Skin epidermis (tissue), 12 donors: ENCODE measurements around the gene ZNF521.

Source experiments
- H3K27ac ChIP-seq, 21 experiments: fragments of 200-600 bp; sonication (generic) in 11 of 21; one replicate each; pipeline ENCODE4 v1.5.0; 2020; ENCODE audit warnings: mild to moderate bottlenecking in 3 of 21, inconsistent platforms in 2 of 21, moderate library complexity in 2 of 21
- H3K4me3 ChIP-seq, 7 experiments: fragments of 200-600 bp; sonication (generic) in 2 of 7; one replicate each; pipeline ENCODE4 v1.5.0; 2020; ENCODE audit warnings: inconsistent platforms in 2 of 7, mild to moderate bottlenecking in 2 of 7, moderate library complexity in 1 of 7

Gene ZNF521

DNA sequence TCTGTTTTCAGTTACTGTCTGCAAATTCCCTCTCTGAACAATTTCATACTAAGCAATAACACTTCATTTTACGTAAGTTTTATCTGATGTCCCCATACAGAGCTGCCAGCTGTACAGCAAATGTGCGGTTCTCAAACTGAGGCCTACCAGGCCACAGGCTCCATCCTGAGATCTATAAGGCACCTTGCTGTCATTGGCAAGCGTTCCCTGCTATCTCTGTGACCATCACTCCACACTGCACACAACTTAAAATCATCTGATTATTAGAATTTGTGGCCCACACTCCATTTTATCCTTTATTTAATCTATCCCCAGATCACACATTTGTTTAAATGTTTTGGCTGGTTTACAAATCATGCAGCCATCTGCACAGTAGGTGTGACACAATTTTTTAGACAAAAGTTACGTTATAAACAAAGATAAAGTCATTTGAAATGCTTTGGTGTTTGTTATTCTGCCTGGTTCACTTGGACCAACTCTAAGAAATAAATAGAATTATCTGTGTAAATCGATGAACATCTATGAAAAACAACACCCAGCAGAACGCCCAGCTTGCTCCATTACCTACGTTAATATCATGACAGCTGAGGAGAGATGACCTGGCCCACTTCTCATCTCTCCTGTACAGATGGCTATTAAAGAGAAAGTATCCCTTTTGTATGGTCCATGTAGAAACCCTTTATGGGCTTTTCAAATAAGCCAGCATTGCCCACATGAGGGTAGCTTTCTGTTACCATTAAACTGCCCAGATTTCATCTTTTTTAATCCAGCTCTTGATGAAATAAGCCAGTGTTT, 162.4 kb downstream of the ZNF521 start:
- Histone ChIP-seq H3K4me3 (no peak overlapping the region), H3K27ac (no peak overlapping the region)

DNA sequence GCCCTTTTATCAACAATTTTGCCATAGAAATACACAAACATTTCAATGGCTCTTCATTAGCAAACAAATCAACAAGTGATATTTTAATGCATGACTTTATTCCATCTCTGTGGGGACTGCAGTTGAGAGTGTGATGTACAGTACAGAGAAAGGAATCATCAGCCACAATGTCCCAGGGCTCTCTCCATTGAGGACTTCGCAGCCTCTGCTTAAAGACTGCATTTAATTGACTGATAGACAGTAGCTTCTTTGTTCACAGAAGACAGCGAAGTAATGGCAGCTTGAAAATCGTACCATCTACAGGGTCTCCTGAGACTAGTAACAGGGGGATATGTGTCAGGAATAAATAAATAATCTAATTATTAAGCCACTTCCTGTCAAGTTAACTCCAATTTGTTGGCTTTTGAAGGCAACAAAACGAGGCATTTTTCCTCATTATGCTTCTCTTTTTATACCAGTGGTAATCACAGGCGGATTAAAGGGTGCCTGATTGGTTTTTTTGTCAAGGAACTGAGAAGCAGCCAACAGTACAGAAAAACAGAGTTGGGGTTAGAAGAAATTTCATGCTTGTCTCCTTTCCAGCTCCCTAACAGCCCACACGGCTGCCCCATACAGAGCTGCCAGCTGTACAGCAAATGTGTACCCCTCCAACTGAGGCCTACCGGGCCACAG, 164.3 kb downstream of the ZNF521 start:
- no peak overlapping the region for H3K27ac ChIP-seq
- no peak overlapping the region for H3K4me3 ChIP-seq

DNA sequence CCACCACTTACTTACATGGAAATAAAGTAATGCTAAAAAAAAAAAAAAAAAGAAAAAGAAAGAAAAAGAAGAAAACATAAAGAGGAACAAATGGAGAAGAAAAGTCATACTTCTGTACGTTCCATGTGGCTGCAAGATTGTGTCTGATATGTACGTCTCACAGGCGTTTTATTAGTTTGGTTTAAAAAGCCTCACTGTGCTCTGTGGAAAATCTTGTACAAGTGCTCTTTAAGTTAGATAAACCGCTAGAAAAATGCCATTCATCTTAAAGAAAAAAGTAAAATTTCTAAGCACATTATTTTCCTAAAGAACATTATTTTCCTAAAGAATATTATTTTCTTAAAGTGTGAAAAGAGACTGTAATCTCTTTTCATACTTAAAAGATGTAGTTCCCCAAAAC, 165.1 kb downstream of the ZNF521 start:
- Histone ChIP-seq H3K27ac (no peak overlapping the region), H3K4me3 (no peak overlapping the region)

DNA sequence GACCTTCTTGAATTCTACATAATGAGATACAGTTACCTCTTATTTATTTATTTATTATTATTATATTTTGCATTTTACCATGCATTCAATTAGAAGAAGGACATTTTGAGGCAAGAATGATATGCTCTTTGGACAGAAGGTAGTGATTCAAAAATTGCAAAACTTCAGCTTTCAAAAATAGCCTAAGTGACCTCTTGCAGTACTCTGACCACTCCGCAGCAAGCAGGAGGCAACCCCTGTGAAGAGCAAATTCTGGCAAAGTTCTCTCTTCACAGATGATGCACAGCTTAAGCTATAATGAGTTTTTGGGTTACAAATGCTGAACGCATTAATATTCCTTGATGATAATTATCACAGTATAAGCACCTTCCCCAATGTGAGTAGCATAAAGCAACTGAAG, 170.0 kb downstream of the ZNF521 start:
- Histone ChIP-seq H3K27ac (no peak overlapping the region), H3K4me3 (no peak overlapping the region)

DNA sequence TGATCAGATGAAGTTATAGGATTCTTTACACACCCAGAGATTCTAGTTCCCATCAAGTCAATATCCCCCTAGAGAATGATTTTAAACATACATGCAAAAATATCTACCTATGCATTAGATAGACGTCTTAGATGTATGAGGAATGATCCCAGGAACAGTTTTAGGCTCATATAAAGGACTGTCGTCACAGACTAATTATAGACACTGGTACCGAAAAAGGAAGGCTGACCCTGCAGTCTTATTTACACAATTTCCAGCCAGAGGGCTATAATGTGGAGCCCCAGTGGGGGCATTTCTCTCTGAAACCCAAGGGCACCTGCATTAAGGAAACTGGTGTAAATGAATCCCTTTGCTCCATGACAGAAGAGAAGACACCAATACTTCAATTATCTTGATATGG, 170.4 kb downstream of the ZNF521 start:
- Histone ChIP-seq H3K27ac (no peak overlapping the region), H3K4me3 (no peak overlapping the region)

DNA sequence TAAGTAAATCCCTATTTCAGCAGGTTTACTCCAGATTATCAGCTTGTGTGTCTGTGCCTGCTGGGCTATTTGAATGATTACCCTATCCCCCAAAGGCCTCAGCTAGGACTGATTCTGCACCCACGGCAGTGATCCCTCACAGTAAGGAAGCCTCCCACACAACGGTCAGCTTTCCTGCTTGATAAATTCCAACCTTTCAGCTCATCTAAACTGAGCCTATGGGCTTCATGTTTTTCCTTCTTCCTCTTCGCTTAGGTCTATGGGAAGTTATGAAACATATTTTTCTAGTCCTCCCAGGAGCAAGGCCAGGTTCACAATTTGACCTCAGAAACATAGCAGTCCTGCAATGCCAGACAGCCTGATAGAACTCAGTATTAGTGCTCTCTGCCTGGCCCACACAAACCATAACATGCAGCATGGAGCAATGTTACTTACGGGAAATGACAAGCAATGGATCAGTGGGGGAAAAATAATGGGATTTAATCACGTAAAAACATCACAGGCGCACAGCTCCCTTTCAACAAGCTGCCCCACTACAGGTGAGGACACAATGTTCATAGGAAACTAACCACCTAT, 170.9 kb downstream of the ZNF521 start:
- H3K27ac ChIP-seq: no peak overlapping the region
- no peak overlapping the region for H3K4me3 ChIP-seq

DNA sequence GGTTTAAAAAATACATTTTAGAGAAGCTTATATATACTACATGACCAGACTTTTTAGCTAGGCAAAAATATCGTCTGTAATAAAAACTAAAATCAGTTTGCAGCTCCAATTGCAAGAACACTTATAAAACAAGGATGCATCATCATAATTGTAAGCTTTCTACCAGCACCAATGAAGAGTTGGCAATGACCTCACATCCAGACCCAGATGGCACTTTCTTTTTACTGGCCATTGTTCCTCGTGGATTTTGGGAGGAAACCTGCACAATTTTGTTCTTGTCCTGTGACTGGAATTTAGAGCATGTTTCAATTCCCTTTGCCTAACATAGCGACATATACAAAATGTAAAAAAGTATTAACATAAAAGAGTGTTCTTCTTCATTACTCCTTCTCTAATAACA, 174.3 kb downstream of the ZNF521 start:
- Histone ChIP-seq H3K27ac (no peak overlapping the region), H3K4me3 (no peak overlapping the region)

DNA sequence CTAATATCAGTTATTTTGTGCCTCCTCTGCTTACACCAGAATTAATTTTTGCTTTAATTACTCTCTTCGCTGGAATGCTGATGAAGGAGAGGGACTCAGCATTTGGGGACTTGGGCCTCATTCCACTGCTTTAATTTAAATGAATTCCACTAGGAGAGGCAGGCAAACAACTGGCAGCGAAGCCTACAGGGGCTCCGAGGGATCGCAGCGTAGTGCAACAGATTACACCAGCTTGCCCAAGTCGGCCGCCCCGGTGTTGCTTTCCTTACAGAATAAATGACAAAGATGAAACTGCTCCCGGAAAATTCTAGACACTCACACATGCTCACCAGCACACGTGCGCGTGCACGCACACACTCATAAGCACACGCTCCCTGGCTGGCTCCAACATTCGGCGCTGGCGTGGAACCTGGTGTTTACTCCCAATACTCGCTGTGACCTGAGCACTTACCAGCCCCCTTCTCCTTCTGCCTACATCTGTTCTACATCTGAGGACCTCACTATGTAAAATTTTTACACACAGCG, 175.4 kb downstream of the ZNF521 start:
- no peak overlapping the region for H3K27ac ChIP-seq

DNA sequence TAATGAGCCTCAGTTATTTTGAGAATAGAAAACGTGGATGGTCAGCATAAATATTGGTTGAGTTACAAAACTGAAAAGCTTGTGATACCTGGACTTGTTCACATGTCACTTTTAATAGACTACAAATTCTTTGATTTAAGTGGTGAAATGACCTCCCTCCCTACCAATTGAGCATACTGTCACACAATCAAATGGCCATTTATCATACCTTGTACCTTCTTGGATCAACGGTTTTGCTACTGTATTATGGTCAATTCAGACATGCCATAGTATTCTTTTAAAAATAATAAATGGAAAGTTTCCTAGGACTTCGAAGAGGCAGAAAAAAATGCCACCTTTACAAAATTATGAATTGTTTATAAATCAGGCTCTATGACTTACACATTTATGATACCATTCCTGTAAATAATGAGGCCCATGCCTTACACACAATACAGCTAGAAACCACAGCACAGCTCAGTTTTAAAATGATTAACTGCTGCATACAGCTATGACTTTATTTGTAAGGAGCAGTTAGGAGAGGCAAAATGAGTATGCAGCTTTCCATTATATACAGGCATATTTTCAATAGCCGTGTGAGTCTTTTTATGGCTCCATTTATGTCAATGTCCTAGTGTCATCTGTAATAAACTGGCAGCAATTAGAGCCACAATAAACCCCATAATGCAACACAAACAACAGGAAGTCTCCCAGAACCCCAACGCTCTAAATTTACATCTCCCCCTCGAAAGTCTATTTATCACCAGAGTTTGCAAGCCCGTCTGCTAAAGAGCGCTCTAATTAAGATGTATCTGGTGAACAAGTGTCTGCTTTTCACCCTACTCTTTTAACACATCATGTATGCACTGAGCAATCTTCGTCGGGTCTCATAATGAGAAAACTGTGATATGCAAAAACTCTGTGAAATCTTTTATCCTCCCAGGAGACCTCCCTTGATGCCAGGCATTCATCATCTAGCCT, 176.1 kb downstream of the ZNF521 start:
- no peak overlapping the region for H3K4me3 ChIP-seq
- no peak overlapping the region for H3K27ac ChIP-seq

More for the DNA sequence above, 175.4 kb downstream of the ZNF521 start:
- H3K4me3 ChIP-seq: no peak overlapping the region

DNA sequence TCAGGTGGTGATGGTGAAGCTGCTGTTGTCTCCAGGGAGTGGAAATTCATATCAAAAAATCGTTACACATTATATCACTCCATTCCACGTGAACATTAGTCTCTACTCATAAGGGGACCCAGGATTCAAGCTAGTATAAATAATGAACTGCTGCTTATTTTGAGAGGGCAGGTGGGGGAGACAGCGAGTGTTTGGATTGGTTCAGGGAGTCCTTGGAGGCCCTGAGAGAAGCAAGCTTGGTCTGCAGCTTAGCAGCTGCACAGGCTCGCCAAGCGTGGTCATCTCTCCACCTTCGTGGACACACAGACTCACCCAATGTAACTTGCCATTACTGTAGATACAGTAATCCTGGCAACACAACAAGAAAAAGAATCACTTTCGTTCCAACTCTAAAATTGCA, 177.6 kb downstream of the ZNF521 start:
- Histone ChIP-seq H3K4me3 (no peak overlapping the region), H3K27ac (no peak overlapping the region)

DNA sequence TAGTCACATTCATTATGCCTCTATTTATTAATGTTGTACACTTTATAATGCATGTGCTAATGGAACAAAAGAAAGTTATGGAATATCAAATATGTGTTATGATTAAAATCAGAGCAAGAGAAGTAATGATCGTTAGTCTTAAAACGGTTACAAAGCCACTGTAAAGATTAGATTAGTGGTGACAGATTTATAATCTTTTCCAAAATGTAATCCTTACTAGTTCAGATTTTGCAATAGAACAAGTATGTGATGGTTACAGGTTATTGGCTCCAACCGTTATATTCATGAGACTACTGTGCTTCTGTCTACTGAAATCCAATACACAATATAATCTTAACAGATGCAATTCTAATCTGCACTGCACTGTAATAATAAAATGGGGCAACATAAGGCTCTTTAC, 180.6 kb downstream of the ZNF521 start:
- Histone ChIP-seq H3K4me3 (no peak overlapping the region), H3K27ac (no peak overlapping the region)

DNA sequence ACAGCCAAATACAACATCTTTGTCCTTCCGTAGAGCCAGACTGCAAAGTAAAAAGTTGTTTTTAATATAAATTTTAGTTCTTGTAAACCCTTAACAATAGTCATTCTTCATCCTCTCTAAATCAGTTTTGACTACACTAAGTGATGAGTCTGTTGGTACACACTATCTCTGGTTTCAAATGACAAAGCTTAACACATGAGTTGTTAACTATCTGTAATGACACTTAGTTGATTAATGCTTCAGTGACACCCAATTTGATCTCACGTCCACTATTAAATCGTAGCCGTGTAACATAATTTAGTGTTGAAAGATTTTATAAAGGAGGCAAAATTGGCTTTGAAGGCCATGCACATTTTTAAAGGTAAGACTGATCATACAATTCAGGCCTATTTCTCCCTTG, 181.6 kb downstream of the ZNF521 start:
- H3K4me3 ChIP-seq: no peak overlapping the region
- no peak overlapping the region for H3K27ac ChIP-seq

DNA sequence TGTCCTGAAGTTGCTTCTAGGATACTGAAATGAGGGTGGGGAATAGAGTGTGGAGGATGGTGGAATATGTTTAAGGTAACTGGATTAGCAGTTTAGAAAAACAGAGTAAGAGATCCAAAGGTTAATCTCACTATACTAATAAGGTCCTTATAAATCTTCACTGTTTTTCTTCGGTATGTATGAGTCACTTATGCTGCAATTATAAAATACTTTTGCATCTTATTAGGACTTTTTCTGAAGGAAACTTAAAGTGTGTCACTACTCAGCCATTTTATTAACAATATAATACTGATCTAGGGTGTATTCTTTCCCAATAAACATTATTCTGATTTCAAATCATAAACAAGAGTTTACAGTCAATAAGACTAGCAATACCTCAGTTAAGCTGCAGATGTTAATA, 182.3 kb downstream of the ZNF521 start:
- no peak overlapping the region for H3K27ac ChIP-seq
- no peak overlapping the region for H3K4me3 ChIP-seq

DNA sequence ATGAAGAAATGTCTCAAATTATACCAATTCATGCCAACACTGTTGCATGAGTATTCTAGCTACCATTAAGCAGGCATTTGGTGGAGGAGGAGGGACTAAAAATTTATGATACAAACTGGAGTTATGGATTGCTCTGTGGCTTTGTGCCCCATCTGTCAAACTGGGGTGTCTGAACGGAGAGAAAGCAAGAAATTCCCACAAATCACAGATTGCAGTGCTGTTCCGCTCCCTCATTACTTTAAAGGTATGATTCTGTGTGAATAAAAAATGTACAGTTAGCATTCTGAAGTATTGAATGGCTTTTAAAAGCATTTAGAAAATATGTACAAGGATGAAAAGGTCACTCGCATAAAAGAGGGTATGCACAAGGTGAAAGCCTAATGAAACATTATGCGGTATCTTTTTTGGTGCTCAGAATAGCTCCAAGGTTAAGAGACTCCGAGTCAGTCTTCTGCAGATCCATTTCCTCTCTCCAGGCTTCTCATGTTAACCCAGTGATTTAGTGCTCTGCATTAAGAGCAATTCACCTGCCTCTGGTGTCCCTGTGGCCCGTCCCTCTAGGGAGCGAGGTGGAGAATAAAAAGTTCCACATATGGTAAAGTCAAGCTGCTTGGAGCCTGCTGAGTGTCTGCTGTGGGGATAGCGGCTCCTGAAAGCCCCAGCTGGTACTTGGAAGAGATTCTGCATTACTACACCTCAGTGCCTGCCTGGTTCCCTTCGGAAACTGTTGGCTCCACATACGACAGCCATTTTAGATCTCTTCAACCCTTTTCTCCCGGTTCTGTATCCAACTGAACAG, 184.2 kb downstream of the ZNF521 start:
- no peak overlapping the region for H3K4me3 ChIP-seq
- H3K27ac ChIP-seq: no peak overlapping the region

DNA sequence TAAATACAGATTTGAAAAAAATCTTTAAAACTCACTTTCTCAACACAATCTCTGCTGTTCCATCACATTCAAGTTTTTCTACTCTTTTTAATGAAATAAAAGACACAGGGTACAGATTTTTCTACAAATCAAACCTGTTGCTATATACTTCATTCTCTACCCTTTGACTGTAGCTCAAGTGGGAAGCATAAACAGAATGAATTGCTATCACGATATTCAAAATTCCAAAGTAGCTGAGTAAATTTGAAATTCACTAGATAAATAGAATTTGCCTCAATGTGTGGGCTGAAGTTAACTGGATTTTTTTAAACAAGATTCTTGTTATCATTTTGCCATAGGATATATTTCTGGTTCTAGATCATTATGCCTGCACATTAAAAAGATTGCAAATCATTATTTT, 185.9 kb downstream of the ZNF521 start:
- Histone ChIP-seq H3K4me3 (no peak overlapping the region), H3K27ac (peak overlapping the region in 1 of 21 experiments; percentile 73)

DNA sequence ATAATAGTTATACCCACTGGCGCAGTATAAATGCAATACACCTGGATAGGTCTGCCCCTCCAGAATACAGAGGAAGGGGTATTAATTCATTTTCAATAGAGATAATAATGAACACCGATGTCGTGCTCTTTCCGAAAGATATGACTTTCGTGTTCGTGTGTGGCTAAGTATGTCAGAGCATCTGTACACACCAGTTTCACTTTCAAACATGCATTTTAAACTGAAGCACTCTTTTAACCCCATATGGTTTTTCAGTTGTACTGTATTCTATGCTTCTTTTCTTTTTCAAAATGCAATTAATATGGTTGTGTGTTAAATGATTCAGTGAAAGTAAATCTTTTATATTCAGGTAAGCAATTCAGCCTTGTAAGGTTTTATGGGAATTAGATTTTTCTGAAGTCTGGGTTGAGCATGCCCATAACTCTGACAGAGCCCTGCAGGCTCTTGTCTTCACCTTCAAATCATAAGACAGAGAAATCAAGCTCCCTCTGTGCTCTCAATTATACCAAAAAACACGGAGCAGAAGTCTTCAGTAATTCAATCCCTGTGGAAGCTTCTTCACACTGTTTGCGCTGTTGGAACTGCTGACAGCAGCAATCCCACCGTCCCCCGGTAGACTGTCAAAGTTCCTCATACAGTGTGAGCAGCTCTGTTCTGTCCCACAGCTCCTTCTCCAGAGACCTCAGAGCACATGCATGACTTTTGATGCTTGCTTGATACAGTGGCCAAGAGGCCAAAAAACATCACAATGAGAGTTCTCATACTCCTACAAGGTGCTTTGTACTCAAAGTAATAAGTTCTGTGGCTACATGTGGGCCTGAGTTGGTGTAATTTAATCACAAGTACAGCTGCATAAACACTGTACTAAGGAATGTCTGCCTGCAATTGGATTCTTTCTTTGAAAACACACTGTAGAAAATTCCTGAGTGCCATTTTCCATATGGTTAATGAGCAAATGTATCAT, 186.8 kb downstream of the ZNF521 start:
- peak overlapping the region in 3 of 7 experiments; percentile 7 to 26 (median 23) for H3K4me3 ChIP-seq
- H3K27ac ChIP-seq: peak overlapping the region in 8 of 21 experiments; percentile 19 to 75 (median 42)

DNA sequence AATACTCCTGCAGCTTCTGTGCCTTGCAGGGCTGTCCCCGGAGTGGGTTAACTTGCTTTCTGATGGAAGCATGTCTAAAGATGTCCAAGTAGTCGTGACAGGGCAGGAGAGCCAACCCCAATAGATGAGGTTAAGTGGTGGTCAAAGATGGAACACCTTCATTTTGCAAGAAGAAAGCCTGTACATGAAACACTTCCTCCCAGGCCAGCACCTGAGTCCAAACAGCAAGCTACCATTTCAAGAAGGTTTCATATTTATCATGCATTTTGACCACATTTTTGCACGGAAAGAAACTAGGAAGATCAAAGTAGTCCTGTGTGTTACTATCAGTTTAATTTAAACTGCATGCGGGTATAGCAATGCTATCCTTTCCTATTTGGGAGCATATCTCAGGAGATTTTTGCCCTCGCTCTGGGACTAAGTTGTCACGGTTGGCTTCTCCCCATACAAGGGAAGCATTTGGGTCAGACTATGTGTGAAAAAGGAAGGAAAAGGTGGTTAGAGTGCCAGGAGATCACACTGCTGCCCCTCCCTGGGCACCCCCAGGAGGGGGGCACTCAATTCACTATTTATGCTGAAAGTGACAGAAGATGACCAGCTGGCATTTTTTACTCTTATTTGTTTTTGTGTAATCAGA, 187.6 kb downstream of the ZNF521 start:
- Histone ChIP-seq H3K4me3 (peak overlapping the region in 3 of 7 experiments; percentile 7 to 26 (median 23)), H3K27ac (peak overlapping the region in 8 of 21 experiments; percentile 19 to 75 (median 35))
